ENCODE data around the gene VAMP5. TPM values are rescaled to one million over a fixed set of nuclear protein-coding genes. Genes with fewer than 3 reads are reported as not detected.

Gene VAMP5
- total and polyA plus RNA-seq, 10 donors = 58.5 to 129 (median 72.1) TPM

GRCh38 chr2:85548608-85548900 is 35.7 kb upstream of the VAMP5 start:
- Histone ChIP-seq H3K9me3 (no peaks in the 10 kb centered on the region), H3K4me3 (no peak overlapping the region), H3K4me1 (peaks cover 2 to 34% (median 16%) of the 10 kb centered on the region in 6 donors), H3K27me3 (replicated peaks in 1 of 7) (no peaks in the 10 kb centered on the region), H3K27ac (no peak overlapping the region), H3K36me3 (peaks cover 0 to 100% (median 67%) of the 10 kb centered on the region in 6 donors)
- TF ChIP-seq POLR2AphosphoS5 (IDR thresholded peaks at IDR 0.05) = peak in 1 of 3 donors; percentile 9
- no peak for TF ChIP-seq CTCF (IDR thresholded peaks at IDR 0.05 in 8 of 11, conservative IDR thresholded peaks at IDR 0.05 in 3 of 11)
- no peak for TF ChIP-seq POLR2A (IDR thresholded peaks at IDR 0.05)
- no peak for DNase-seq
- intact Hi-C loops (cut with DNase I; ENCODE audit: low total_unique reads) = no loop called here
- WGBS, 5 donors = 73 to 91% (median 88%) methylated on average over 2 of the region's 2 CpGs

GRCh38 chr2:85549095-85549494 is 35.1 kb upstream of the VAMP5 start:
- TF ChIP-seq CTCF (IDR thresholded peaks at IDR 0.05 in 8 of 11, conservative IDR thresholded peaks at IDR 0.05 in 3 of 11) (no peak), POLR2A (IDR thresholded peaks at IDR 0.05) (no peak), POLR2AphosphoS5 (IDR thresholded peaks at IDR 0.05) (no peak)
- intact Hi-C loops (cut with DNase I; ENCODE audit: low total_unique reads) = no loop called here
- H3K27me3 ChIP-seq (replicated peaks in 1 of 7) = no peaks in the 10 kb centered on the region
- no peaks in the 10 kb centered on the region for H3K9me3 ChIP-seq
- no peak overlapping the region for H3K27ac ChIP-seq
- 93 to 96% (median 95%) methylated on average over 10 of the region's 10 CpGs for WGBS, 5 donors
- peaks cover 0 to 100% (median 67%) of the 10 kb centered on the region in 6 donors for H3K36me3 ChIP-seq
- H3K4me3 ChIP-seq = no peak overlapping the region
- H3K4me1 ChIP-seq = peaks cover 2 to 30% (median 16%) of the 10 kb centered on the region in 6 donors
- DNase-seq = no peak

DNA sequence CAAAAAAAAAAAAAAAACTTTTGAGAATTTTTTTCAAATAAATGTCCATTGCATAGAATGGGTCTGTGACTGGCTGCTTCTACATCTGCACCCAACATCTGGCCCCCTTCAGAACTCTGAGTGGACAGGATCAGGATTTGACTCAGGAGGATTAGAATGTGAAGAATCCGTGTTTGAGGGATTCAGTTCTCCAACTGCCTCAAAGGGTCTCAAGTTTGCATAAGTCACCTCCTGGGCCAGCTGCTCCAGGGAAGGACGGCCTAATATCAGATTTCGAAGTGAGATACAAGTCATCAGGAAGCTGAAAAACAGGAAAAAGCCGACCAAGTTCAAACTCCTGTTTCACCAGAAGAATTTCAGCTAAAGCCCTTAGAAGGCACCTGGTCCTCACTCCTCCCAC is 34.4 kb upstream of the VAMP5 start:
- 35 to 53% (median 52%) methylated on average over 4 of the region's 4 CpGs for WGBS, 5 donors

DNA sequence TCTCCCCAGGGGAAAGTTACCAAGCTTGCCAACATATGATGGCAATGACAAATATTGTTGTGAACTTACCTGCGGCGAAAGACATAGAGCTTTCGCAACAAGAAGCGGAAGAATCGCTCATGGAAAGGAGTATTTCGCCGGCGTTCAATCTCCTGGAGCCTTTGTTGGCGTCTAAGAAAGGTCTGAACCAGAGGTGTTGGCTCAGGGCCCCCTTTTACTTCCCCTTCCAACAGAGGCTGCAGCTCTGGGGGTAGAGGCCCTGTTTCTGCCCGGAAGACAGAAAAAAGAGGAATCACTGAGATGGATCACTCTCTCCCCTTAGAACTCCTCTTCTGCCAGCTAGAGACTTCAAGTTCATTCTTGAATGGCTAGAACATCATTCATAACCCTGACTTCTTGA is 33.7 kb upstream of the VAMP5 start:
- Histone ChIP-seq H3K36me3 (peaks cover 0 to 100% (median 67%) of the 10 kb centered on the region in 6 donors), H3K4me1 (peaks cover 2 to 30% (median 16%) of the 10 kb centered on the region in 6 donors), H3K27ac (peak overlapping the region in 5 of 8 donors; percentile 45 to 71 (median 68)), H3K9me3 (no peaks in the 10 kb centered on the region), H3K4me3 (no peak overlapping the region), H3K27me3 (replicated peaks in 1 of 7) (no peaks in the 10 kb centered on the region)
- no peak for TF ChIP-seq POLR2AphosphoS5 (IDR thresholded peaks at IDR 0.05)
- no peak for TF ChIP-seq POLR2A (IDR thresholded peaks at IDR 0.05)
- no peak for TF ChIP-seq CTCF (IDR thresholded peaks at IDR 0.05 in 8 of 11, conservative IDR thresholded peaks at IDR 0.05 in 3 of 11)
- intact Hi-C loops (cut with DNase I; ENCODE audit: low total_unique reads) = loop anchor here (2.0 kb wide), 1 partner anchor 130 kb away; no protein-coding TSS in a partner anchor
- WGBS, 5 donors = 46 to 69% (median 58%) methylated on average over 10 of the region's 10 CpGs
- DNase-seq = no peak

More for the DNA sequence above, 34.4 kb upstream of the VAMP5 start:
- no peaks in the 10 kb centered on the region for H3K9me3 ChIP-seq
- H3K27me3 ChIP-seq (replicated peaks in 1 of 7) = no peaks in the 10 kb centered on the region
- peaks cover 0 to 100% (median 67%) of the 10 kb centered on the region in 6 donors for H3K36me3 ChIP-seq
- H3K27ac ChIP-seq = peak overlapping the region in 4 of 8 donors; percentile 45 to 71 (median 70)
- DNase-seq = no peak
- H3K4me1 ChIP-seq = peaks cover 2 to 30% (median 16%) of the 10 kb centered on the region in 6 donors
- TF ChIP-seq POLR2AphosphoS5 (IDR thresholded peaks at IDR 0.05) = no peak
- TF ChIP-seq CTCF (IDR thresholded peaks at IDR 0.05 in 8 of 11, conservative IDR thresholded peaks at IDR 0.05 in 3 of 11) = no peak
- no peak for TF ChIP-seq POLR2A (IDR thresholded peaks at IDR 0.05)
- intact Hi-C loops (cut with DNase I; ENCODE audit: low total_unique reads) = loop anchor here (2.0 kb wide), 1 partner anchor 129 kb away; no protein-coding TSS in a partner anchor
- no peak overlapping the region for H3K4me3 ChIP-seq

All from spleen (tissue), 11 donors.